Gastroesophageal sphincter (tissue), 3 donors: ENCODE data around the gene SECISBP2L.

Source experiments
- EP300 ChIP-seq: sonication (generic); formaldehyde crosslinking; IDR thresholded peaks from one replicate; pipeline ENCODE4 v1.6.1; 2017; ENCODE audit warnings: antibody characterized with exemption, mild to moderate bottlenecking
- POLR2A ChIP-seq, 2 donors: fragments of 450-650 bp; IDR thresholded peaks; one replicate each; pipeline ENCODE4 v1.6.1; 2017; ENCODE audit warnings: antibody characterized with exemption in 2 of 2, mild to moderate bottlenecking in 2 of 2, moderate library complexity in 1 of 2
- POLR2AphosphoS5 ChIP-seq: sonication (generic); formaldehyde crosslinking; IDR thresholded peaks from one replicate; pipeline ENCODE4 v1.6.1; 2017; ENCODE audit warnings: antibody characterized with exemption
- TF ChIP-seq, protein P1 (sequence below), 4 experiments: fragments of 200-600 bp in 2 of 4; fragments of 450-650 bp in 2 of 4; sonication (generic) in 1 of 4; IDR thresholded peaks; one replicate each; pipeline ENCODE4 v1.5.1; 2017 to 2019; ENCODE audit warnings: antibody characterized with exemption in 4 of 4, mild to moderate bottlenecking in 2 of 4, moderate library complexity in 2 of 4

GRCh38 chr15:48941904-48942303 is 104.3 kb downstream of the SECISBP2L start:
- TF ChIP-seq POLR2A (IDR thresholded peaks at IDR 0.05) (no peak), POLR2AphosphoS5 (no peak), EP300 (no peak)
- TF ChIP-seq, protein P1, sequence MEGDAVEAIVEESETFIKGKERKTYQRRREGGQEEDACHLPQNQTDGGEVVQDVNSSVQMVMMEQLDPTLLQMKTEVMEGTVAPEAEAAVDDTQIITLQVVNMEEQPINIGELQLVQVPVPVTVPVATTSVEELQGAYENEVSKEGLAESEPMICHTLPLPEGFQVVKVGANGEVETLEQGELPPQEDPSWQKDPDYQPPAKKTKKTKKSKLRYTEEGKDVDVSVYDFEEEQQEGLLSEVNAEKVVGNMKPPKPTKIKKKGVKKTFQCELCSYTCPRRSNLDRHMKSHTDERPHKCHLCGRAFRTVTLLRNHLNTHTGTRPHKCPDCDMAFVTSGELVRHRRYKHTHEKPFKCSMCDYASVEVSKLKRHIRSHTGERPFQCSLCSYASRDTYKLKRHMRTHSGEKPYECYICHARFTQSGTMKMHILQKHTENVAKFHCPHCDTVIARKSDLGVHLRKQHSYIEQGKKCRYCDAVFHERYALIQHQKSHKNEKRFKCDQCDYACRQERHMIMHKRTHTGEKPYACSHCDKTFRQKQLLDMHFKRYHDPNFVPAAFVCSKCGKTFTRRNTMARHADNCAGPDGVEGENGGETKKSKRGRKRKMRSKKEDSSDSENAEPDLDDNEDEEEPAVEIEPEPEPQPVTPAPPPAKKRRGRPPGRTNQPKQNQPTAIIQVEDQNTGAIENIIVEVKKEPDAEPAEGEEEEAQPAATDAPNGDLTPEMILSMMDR (IDR thresholded peaks at IDR 0.05): no peak
